ACC112 (cell line): ENCODE data around the gene NAA16.
"Not testable (repeated sequence)": the region's sequence is repeated elsewhere in the genome, so short reads cannot be mapped to it uniquely, and the experiment has no call there.

Experiments used
- H2AFZ ChIP-seq: fragments of 200-600 bp; sonication (generic); one replicate; pipeline ENCODE4 v1.6.0; 2017; ENCODE audit warnings: antibody characterized with exemption, low read length; ENCODE audit not compliant: unreplicated experiment
- H3K27ac ChIP-seq: fragments of 200-600 bp; sonication (generic); 2 replicates; pipeline ENCODE4 v1.5.1; 2014; ENCODE audit warnings: low read depth, mild to moderate bottlenecking, antibody characterized with exemption, low read length, moderate library complexity
- H3K27me3 ChIP-seq: fragments of 200-600 bp; sonication (generic); 2 replicates; pipeline ENCODE4 v1.6.1; 2014; ENCODE audit warnings: mild to moderate bottlenecking, antibody characterized with exemption, low read length, moderate library complexity, mixed read lengths; ENCODE audit not compliant: insufficient read depth
- H3K36me3 ChIP-seq: fragments of 200-600 bp; sonication (generic); 2 replicates; pipeline ENCODE4 v1.6.1; 2016; ENCODE audit warnings: mild to moderate bottlenecking, antibody characterized with exemption, low read length, moderate library complexity, mixed read lengths; ENCODE audit not compliant: insufficient read depth
- H3K4me1 ChIP-seq: fragments of 200-600 bp; sonication (generic); one replicate; pipeline ENCODE4 v1.6.1; 2016; ENCODE audit warnings: low read length, mixed read lengths; ENCODE audit not compliant: insufficient read depth, unreplicated experiment, control insufficient read depth
- H3K4me3 ChIP-seq: fragments of 200-600 bp; sonication (generic); 2 replicates; pipeline ENCODE4 v1.5.1; 2014; ENCODE audit warnings: mild to moderate bottlenecking, low read depth, low read length
- H3K79me2 ChIP-seq: fragments of 200-600 bp; sonication (generic); one replicate; pipeline ENCODE4 v1.6.0; 2016; ENCODE audit warnings: low read length; ENCODE audit not compliant: control insufficient read depth, unreplicated experiment, insufficient read depth

Gene NAA16

GRCh38 chr13:41408746-41409145 lies 97.7 kb downstream of the NAA16 start:
- Histone ChIP-seq H3K79me2 (no peaks in the 10 kb centered on the region), H2AFZ (no peak overlapping the region), H3K36me3 (no peaks in the 10 kb centered on the region), H3K4me1 (no peaks in the 10 kb centered on the region), H3K4me3 (no peak overlapping the region), H3K27me3 (no peaks in the 10 kb centered on the region), H3K27ac (no peak overlapping the region)

GRCh38 chr13:41409611-41410010 lies 98.5 kb downstream of the NAA16 start:
- no peaks in the 10 kb centered on the region for H3K27me3 ChIP-seq
- H2AFZ ChIP-seq, result no peak overlapping the region
- no peaks in the 10 kb centered on the region for H3K4me1 ChIP-seq
- no peaks in the 10 kb centered on the region for H3K36me3 ChIP-seq
- H3K4me3 ChIP-seq, result no peak overlapping the region
- H3K27ac ChIP-seq, result no peak overlapping the region
- H3K79me2 ChIP-seq, result no peaks in the 10 kb centered on the region

- Histone ChIP-seq H3K4me3 (no peak overlapping the region), H3K79me2 (no peaks in the 10 kb centered on the region), H3K4me1 (no peaks in the 10 kb centered on the region), H2AFZ (no peak overlapping the region), H3K36me3 (no peaks in the 10 kb centered on the region), H3K27ac (no peak overlapping the region), H3K27me3 (no peaks in the 10 kb centered on the region)
Observed at GRCh38 chr13:41411060-41411459, 100.0 kb downstream of the NAA16 start.

GRCh38 chr13:41411522-41411921 lies 100.5 kb downstream of the NAA16 start:
- Histone ChIP-seq H2AFZ (no peak overlapping the region), H3K27me3 (no peaks in the 10 kb centered on the region), H3K4me1 (no peaks in the 10 kb centered on the region), H3K4me3 (no peak overlapping the region), H3K27ac (no peak overlapping the region), H3K79me2 (no peaks in the 10 kb centered on the region), H3K36me3 (no peaks in the 10 kb centered on the region)

- Histone ChIP-seq H3K27ac (no peak overlapping the region), H3K27me3 (no peaks in the 10 kb centered on the region), H3K36me3 (no peaks in the 10 kb centered on the region), H3K4me1 (no peaks in the 10 kb centered on the region), H3K4me3 (no peak overlapping the region), H2AFZ (no peak overlapping the region), H3K79me2 (no peaks in the 10 kb centered on the region)
Observed at GRCh38 chr13:41413872-41414271, 102.8 kb downstream of the NAA16 start.

- H2AFZ ChIP-seq, result no peak overlapping the region
- no peaks in the 10 kb centered on the region for H3K4me1 ChIP-seq
- H3K36me3 ChIP-seq, result no peaks in the 10 kb centered on the region
- no peaks in the 10 kb centered on the region for H3K79me2 ChIP-seq
- no peak overlapping the region for H3K27ac ChIP-seq
- H3K27me3 ChIP-seq, result no peaks in the 10 kb centered on the region
- H3K4me3 ChIP-seq, result no peak overlapping the region
Observed at GRCh38 chr13:41416276-41416675, 105.2 kb downstream of the NAA16 start.

- no peak overlapping the region for H2AFZ ChIP-seq
- H3K27me3 ChIP-seq, result no peaks in the 10 kb centered on the region
- H3K79me2 ChIP-seq, result no peaks in the 10 kb centered on the region
- H3K4me1 ChIP-seq, result no peaks in the 10 kb centered on the region
- H3K27ac ChIP-seq, result no peak overlapping the region
- no peak overlapping the region for H3K4me3 ChIP-seq
- no peaks in the 10 kb centered on the region for H3K36me3 ChIP-seq
Observed at GRCh38 chr13:41418027-41418426, 107.0 kb downstream of the NAA16 start.

GRCh38 chr13:41418731-41419130 lies 107.7 kb downstream of the NAA16 start:
- Histone ChIP-seq H3K4me3 (no peak overlapping the region), H3K27me3 (no peaks in the 10 kb centered on the region), H3K79me2 (no peaks in the 10 kb centered on the region), H3K4me1 (no peaks in the 10 kb centered on the region), H3K27ac (no peak overlapping the region), H2AFZ (no peak overlapping the region), H3K36me3 (no peaks in the 10 kb centered on the region)

- no peaks in the 10 kb centered on the region for H3K27me3 ChIP-seq
Observed at GRCh38 chr13:41419206-41419605, 108.1 kb downstream of the NAA16 start.

GRCh38 chr13:41420146-41420545 lies 109.1 kb downstream of the NAA16 start:
- Histone ChIP-seq H3K4me3 (no peak overlapping the region), H3K27me3 (no peaks in the 10 kb centered on the region), H2AFZ (no peak overlapping the region), H3K36me3 (no peaks in the 10 kb centered on the region), H3K27ac (no peak overlapping the region), H3K79me2 (no peaks in the 10 kb centered on the region), H3K4me1 (no peaks in the 10 kb centered on the region)

More at GRCh38 chr13:41419206-41419605, 108.1 kb downstream of the NAA16 start:
- Histone ChIP-seq H3K79me2 (no peaks in the 10 kb centered on the region), H3K4me1 (no peaks in the 10 kb centered on the region), H3K4me3 (no peak overlapping the region), H3K36me3 (no peaks in the 10 kb centered on the region), H3K27ac (no peak overlapping the region), H2AFZ (no peak overlapping the region)

- not testable (repeated sequence) for H3K27me3 ChIP-seq, H3K27ac ChIP-seq, H3K36me3 ChIP-seq, H3K4me3 ChIP-seq, H3K4me1 ChIP-seq, H2AFZ ChIP-seq, H3K79me2 ChIP-seq
Observed at GRCh38 chr13:41421330-41421729, 110.3 kb downstream of the NAA16 start.
